ENCODE data around the gene CDK11A.

CDK11A gene

DNA sequence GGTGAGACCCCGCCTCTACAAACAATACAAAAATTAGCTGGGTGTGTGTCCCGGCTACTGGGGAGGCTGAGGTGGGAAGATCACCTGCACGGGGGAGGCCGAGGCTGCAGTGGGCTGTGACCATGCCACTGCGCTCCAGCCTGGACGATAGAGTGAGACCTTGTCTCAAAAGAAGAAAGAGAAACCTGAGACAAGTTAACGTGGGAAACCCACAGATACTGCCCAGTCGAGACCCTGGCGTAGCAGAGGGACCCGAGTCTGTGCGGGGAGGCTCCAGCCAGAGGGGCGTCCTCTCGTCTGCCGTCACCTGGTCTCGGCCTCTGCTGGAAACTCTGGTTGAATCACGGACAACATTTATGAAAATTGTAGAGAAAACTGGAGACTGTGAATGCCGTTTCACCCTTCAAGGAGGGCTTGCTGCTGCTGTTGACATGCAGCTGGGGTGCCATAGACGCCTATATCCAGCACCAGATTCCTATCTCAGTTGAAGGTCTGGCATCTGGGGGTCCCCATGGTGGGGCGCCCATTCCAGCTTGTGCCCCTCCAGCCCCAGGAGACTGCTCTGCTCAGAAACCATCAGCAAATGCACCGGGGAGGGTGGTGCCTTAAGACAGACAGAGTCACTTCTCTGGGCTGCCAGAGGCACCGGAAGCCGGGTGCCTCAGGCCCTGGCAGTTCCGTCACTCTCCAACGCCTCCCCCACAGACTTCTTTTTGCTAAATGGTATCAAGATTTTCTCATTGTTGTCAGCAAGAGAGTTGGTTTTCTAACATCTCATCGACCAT lies 51.8 kb downstream of the CDK11A start:
- H3K36me3 ChIP-seq (ENCODE audit: control insufficient read depth, low read length) = peaks cover 17% of the 10 kb centered on the region
- H4K20me1 ChIP-seq (ENCODE audit: control insufficient read depth, insufficient read depth, low read depth, low read length) = no peaks in the 10 kb centered on the region; the same call in 1 of the 2 replicates
- H3K79me2 ChIP-seq (ENCODE audit: control insufficient read depth, low read length) = no peaks in the 10 kb centered on the region; the same call in 1 of the 2 replicates
- no peaks in the 10 kb centered on the region for H3K9me2 ChIP-seq (replicated peaks; ENCODE audit: control insufficient read depth, low read length)
- TF ChIP-seq, protein P1, sequence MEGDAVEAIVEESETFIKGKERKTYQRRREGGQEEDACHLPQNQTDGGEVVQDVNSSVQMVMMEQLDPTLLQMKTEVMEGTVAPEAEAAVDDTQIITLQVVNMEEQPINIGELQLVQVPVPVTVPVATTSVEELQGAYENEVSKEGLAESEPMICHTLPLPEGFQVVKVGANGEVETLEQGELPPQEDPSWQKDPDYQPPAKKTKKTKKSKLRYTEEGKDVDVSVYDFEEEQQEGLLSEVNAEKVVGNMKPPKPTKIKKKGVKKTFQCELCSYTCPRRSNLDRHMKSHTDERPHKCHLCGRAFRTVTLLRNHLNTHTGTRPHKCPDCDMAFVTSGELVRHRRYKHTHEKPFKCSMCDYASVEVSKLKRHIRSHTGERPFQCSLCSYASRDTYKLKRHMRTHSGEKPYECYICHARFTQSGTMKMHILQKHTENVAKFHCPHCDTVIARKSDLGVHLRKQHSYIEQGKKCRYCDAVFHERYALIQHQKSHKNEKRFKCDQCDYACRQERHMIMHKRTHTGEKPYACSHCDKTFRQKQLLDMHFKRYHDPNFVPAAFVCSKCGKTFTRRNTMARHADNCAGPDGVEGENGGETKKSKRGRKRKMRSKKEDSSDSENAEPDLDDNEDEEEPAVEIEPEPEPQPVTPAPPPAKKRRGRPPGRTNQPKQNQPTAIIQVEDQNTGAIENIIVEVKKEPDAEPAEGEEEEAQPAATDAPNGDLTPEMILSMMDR (IDR thresholded peaks at IDR 0.05; ENCODE audit: low read depth, low read length, poor library complexity, severe bottlenecking) = no peak
- no peak for TF ChIP-seq EZH2phosphoT487 (IDR thresholded peaks at IDR 0.05; ENCODE audit: borderline replicate concordance, low read length)
- no peak overlapping the region for H3K4me3 ChIP-seq (ENCODE audit: low read length)
- H3F3A ChIP-seq (ENCODE audit: control insufficient read depth, insufficient read depth) = no peaks in the 10 kb centered on the region; the same call in 1 of the 2 replicates
- peaks cover 3% of the 10 kb centered on the region for H3K4me1 ChIP-seq (ENCODE audit: control insufficient read depth, low read length)
- H3K27me3 ChIP-seq (ENCODE audit: control insufficient read depth, low read length) = no peaks in the 10 kb centered on the region
- H3K27ac ChIP-seq (ENCODE audit: low read depth, low read length) = no peak overlapping the region
- H3K4me2 ChIP-seq (ENCODE audit: low read length) = no peak overlapping the region
- no peaks in the 10 kb centered on the region for H3K9me3 ChIP-seq (ENCODE audit: control insufficient read depth, insufficient read depth, low read length)

DNA sequence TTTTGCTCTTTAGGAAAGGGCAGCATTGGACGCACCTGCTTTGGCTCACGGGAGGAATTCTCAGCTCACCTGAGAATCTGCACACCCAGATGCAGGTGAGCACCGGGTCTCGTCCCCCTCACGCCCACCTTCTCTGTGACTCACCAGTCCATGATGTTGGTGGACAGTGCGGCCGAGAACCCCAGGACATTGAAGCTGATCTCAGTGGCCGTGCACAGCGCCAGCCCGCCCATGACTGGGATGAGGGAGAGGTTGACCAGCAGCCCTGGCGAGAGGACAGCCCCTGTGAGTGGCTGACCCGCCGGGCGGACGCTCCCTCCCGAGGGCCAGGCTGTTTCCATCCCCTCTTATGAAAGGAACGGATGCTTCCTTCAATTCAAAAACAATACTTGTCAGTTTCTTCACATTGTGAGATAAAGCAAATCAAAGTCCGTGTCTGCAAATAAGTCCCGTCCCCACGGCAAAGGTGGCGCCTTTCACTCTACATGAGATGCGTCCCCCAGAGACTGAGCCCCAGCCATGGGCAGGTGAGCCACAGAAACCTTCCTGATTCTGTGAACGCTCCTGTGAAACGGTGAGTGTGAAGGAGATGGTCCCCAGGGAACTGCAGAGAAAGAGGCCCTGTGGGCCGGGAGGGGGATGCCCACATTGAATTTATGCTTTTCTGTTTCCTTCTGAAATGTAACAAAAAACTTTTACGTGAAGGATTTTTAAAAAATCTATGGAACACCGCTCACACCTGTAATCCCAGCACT lies 52.6 kb downstream of the CDK11A start:
- Histone ChIP-seq H3K27ac (ENCODE audit: low read depth, low read length) (no peak overlapping the region), H3K9me3 (ENCODE audit: control insufficient read depth, insufficient read depth, low read length) (no peaks in the 10 kb centered on the region), H3K36me3 (ENCODE audit: control insufficient read depth, low read length) (peaks cover 18% of the 10 kb centered on the region), H3K4me1 (ENCODE audit: control insufficient read depth, low read length) (no peaks in the 10 kb centered on the region), H3K4me3 (ENCODE audit: low read length) (no peak overlapping the region), H3K27me3 (ENCODE audit: control insufficient read depth, low read length) (no peaks in the 10 kb centered on the region), H3F3A (ENCODE audit: control insufficient read depth, insufficient read depth) (no peaks in the 10 kb centered on the region; the same call in 1 of the 2 replicates), H3K9me2 (replicated peaks; ENCODE audit: control insufficient read depth, low read length) (no peaks in the 10 kb centered on the region), H4K20me1 (ENCODE audit: control insufficient read depth, insufficient read depth, low read depth, low read length) (no peaks in the 10 kb centered on the region; the same call in 1 of the 2 replicates), H3K4me2 (ENCODE audit: low read length) (no peak overlapping the region), H3K79me2 (ENCODE audit: control insufficient read depth, low read length) (no peaks in the 10 kb centered on the region)
- TF ChIP-seq, protein P1 (IDR thresholded peaks at IDR 0.05; ENCODE audit: low read depth, low read length, poor library complexity, severe bottlenecking) = no peak

DNA sequence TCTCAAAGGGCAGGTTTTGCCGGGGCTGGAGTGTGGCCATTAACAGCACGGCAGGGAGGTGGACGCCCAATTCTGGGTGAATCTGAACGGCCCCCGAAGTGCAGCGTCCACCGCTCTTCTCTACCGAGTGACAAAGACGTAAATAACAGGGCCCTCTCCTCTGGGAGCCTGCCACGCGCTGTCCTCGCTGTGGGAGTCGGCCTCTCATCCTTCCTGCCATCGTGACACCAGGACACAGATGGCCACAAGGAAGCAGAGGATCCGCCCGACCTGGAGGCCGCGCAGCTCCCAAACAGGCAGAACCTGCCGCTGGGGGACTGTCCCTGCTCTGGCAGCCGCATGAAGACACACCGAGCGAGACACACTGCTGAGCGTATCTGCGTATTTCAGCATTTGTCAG lies 53.3 kb downstream of the CDK11A start:
- H3K27me3 ChIP-seq (ENCODE audit: control insufficient read depth, low read length) = no peaks in the 10 kb centered on the region
- H3F3A ChIP-seq (ENCODE audit: control insufficient read depth, insufficient read depth) = no peaks in the 10 kb centered on the region; the same call in 1 of the 2 replicates
- H3K9me2 ChIP-seq (replicated peaks; ENCODE audit: control insufficient read depth, low read length) = no peaks in the 10 kb centered on the region
- no peak overlapping the region for H3K4me2 ChIP-seq (ENCODE audit: low read length)
- H4K20me1 ChIP-seq (ENCODE audit: control insufficient read depth, insufficient read depth, low read depth, low read length) = no peaks in the 10 kb centered on the region; the same call in 1 of the 2 replicates
- TF ChIP-seq, protein P1 (IDR thresholded peaks at IDR 0.05; ENCODE audit: low read depth, low read length, poor library complexity, severe bottlenecking) = no peak
- TF ChIP-seq EZH2phosphoT487 (IDR thresholded peaks at IDR 0.05; ENCODE audit: borderline replicate concordance, low read length) = no peak
- H3K4me3 ChIP-seq (ENCODE audit: low read length) = no peak overlapping the region
- H3K9me3 ChIP-seq (ENCODE audit: control insufficient read depth, insufficient read depth, low read length) = no peaks in the 10 kb centered on the region
- H3K36me3 ChIP-seq (ENCODE audit: control insufficient read depth, low read length) = peaks cover 25% of the 10 kb centered on the region
- no peaks in the 10 kb centered on the region for H3K4me1 ChIP-seq (ENCODE audit: control insufficient read depth, low read length)
- no peaks in the 10 kb centered on the region for H3K79me2 ChIP-seq (ENCODE audit: control insufficient read depth, low read length)
- H3K27ac ChIP-seq (ENCODE audit: low read depth, low read length) = no peak overlapping the region
